HG02943 (cell line): ENCODE results near the gene TMEM212.

Source experiments
- ATAC-seq: cut with Tn5 transposase; IDR thresholded peaks from one replicate; pipeline ENCODE4 v1.9.1; 2021; ENCODE audit warnings: mild to moderate bottlenecking, low read depth, moderate library complexity; ENCODE audit not compliant: unreplicated experiment

The TMEM212 gene

GRCh38 chr3:171842864-171843518, at the start of gene TMEM212:
TSS of gene TMEM212 (plus strand) at chr3:171843349. CDS start at chr3:171843384, 35 bp downstream.
- ATAC-seq = no peak

DNA sequence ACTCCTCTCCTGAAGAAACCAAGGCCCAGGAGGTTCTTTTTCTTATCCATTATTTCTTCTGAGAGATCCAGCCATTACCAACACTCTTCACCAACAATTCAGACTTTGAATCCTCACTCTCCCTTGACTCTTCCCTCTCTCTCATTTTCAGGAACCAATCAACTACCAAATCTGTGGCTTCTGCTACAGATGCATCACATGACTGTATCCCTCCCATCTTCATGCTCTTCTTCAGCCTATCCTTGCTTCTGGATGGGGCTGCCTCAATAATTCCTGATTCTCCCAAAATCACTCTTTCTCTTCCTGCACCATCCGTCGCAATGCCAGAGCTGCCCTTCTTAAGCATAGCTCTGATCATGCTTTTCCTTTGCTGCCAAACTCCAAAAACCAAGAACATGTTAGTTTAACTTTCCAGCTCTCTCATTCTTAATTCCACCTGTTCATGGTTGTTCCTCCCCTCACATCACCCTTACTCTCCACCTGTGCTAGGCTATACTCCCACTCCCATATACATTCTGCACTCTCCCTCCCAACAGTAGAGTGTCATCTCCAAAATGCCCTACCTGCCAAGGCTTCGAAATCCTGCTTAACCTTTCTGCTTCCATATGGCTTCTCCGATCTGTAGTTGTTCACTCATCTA, 46.4 kb upstream of the TMEM212 start:
- no peak for ATAC-seq

DNA sequence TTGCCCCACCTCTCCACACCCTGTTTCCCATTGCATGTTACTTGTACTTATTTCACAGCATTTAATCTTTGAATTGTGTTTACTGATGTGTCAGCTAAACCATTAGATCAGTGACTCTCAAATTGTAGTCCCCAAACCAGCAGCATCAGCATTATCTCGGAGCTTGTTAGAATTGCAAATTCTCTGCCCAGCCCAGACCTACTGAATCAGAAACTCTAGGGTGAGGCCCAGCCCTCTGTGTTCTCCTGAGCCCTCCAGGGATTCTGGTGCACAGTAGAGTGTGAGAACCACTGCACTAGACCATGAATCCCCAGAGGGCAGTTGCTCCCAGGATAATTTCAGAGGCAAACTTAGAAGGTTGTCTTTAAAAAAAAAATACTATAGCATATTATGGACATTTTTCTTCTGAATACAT, 45.9 kb upstream of the TMEM212 start:
- peak; percentile 70 for ATAC-seq

DNA sequence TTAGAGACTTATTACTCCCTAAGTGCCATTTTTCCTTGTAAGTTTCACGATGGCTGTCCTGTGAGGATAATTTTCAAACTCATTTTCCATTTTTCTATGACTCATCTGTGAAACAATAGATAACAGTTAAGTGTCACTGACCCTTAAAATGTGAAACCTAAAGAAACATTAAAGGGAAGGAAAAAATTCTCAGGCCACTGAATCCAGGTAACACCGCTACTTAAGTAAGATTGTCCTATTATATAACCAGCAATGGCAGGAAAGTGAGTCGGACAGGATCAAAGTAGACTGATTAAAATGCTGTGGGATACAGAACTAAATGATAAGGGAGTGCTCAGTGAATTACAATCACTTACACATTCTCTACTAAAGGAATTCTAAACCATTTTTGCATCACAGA, 45.3 kb upstream of the TMEM212 start:
- no peak for ATAC-seq

GRCh38 chr3:171799501-171799900, 43.6 kb upstream of the TMEM212 start:
- no peak for ATAC-seq

- ATAC-seq = no peak
Observed at GRCh38 chr3:171801738-171802589, 41.2 kb upstream of the TMEM212 start.

- no peak for ATAC-seq
Observed at GRCh38 chr3:171802590-171802956, 40.6 kb upstream of the TMEM212 start.

- no peak for ATAC-seq
Observed at GRCh38 chr3:171803044-171803443, 40.1 kb upstream of the TMEM212 start.

DNA sequence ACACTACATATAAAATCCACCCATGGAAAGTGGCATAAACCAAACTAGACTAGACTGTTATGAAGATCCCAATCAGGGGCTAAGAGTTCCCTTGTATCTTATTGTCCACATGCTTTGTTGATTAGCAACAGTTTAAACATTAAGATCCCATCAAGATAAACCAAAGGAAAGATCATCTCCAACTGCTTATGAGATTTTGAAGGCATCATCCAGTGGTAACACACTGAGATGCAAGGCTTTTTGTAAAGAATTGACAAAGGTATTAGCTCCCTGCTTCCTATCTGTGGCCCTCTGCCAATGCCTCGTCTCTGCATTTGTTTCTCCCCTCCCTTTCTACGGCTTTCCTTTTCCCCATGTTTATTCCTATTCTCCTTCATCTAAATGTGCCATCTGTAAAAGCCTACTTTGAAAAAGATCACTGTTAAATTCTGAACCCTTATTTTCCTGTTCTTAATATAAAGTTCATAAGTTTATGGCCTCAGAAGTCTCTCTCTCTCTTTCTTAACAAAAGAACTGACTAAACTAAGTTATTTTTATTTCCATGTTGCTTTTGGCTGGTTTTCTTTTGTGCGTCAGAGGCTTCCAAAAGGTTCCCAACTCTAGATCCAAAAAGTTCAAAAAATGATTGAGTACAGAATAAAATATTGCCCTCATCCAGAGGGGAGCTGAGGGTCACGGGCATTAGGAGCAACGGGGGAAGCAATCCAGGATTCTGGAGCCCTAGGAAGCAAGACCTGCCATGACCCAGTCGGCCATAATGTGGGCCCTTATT, 38.3 kb upstream of the TMEM212 start:
- no peak for ATAC-seq

GRCh38 chr3:171805687-171806086, 37.5 kb upstream of the TMEM212 start:
- no peak for ATAC-seq

- no peak for ATAC-seq
Observed at GRCh38 chr3:171806200-171807128, 36.7 kb upstream of the TMEM212 start.

GRCh38 chr3:171807129-171807675, 35.9 kb upstream of the TMEM212 start:
- ATAC-seq = no peak

DNA sequence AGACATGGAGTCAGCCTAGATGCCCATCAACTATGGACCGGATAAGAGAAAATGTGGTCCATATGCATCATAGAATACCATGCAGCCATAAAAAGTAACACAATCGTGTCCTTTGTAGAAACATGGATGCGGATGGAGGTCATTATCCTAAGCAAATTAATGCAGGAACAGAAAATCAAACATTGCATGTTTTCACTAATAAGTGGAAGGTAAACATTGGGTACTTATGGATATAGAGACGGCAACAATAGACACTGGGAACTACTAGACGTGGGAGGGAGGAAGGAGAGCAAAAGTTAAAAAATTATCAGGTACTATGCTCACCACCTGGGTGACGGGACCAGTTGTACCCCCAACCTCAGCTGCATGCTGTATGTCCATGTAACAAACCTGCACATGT, 35.3 kb upstream of the TMEM212 start:
- ATAC-seq = no peak

- peak; percentile 43 for ATAC-seq
Observed at GRCh38 chr3:171809611-171809860, 33.6 kb upstream of the TMEM212 start.

- ATAC-seq = peak; percentile 51
Observed at GRCh38 chr3:171809861-171810628, 33.1 kb upstream of the TMEM212 start, which contains the start of gene PLD1. TSS of gene PLD1 (minus strand) at chr3:171810483. CDS start at chr3:171738051, 72,432 bp downstream.

GRCh38 chr3:171810629-171811294, 32.4 kb upstream of the TMEM212 start:
- ATAC-seq = no peak

DNA sequence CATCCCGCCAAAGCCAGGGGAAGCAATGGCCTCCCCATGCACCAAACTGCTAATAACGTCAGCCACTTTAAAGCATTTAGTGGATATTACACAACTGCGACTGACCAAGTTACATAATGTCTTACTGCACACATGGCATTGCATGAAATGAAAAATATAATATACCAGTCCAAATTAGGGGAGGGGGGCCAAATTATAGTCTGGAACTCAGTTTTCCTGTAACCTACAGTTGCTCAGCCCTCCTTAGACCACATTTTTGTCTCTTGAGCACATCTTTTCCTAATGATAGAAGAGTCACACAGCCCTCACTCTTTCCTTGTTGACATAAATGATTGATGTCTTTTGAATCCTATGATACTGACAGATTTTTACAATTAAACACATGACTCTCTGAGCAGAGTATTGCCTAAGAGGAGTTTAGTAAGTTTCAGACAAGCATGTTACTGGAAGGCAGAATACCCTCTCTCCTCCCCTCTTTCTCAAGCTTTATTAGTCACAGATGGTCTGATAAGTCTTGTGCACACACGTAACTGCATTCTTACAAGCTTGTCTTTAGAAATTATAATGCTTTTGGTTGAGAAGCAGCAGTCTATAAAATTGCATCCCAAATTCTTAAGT, 31.7 kb upstream of the TMEM212 start:
- no peak for ATAC-seq

GRCh38 chr3:171811913-171812335, 31.2 kb upstream of the TMEM212 start:
- ATAC-seq = no peak
